Stimulated activated CD8-positive, alpha-beta memory T cell treated with anti-CD3 and anti-CD28 coated beads, Interleukin-12 subunit alpha, Interleukin-12 subunit beta, amount 100 ng/mL, for 1 hour (primary cell): Measurements from ENCODE around the gene CDC25B.

Experiments
- DNase-seq: peaks from one replicate; pipeline ENCODE4 v3.0.0-alpha.2; 2020; ENCODE audit warnings: low read depth

CDC25B gene

GRCh38 chr20:3804254-3804751 lies 8.2 kb downstream of the CDC25B start:
- no peak for DNase-seq

- DNase-seq, result no peak
Observed at GRCh38 chr20:3804781-3805180, 8.7 kb downstream of the CDC25B start.

GRCh38 chr20:3808544-3808943 lies 12.4 kb downstream of the CDC25B start:
- DNase-seq, result no peak

GRCh38 chr20:3811467-3812258 lies 15.6 kb downstream of the CDC25B start:
- peak; percentile 82 for DNase-seq

GRCh38 chr20:3812259-3812681 lies 16.2 kb downstream of the CDC25B start:
- DNase-seq, result no peak

GRCh38 chr20:3812975-3813847 lies 17.1 kb downstream of the CDC25B start:
- no peak for DNase-seq

- no peak for DNase-seq
Observed at GRCh38 chr20:3813848-3814581, 17.9 kb downstream of the CDC25B start.

- no peak for DNase-seq
Observed at GRCh38 chr20:3814928-3815495, 18.9 kb downstream of the CDC25B start.

GRCh38 chr20:3815703-3816315 lies 19.7 kb downstream of the CDC25B start:
- no peak for DNase-seq

- no peak for DNase-seq
Observed at GRCh38 chr20:3818155-3819151, 22.3 kb downstream of the CDC25B start.

GRCh38 chr20:3819411-3820047 lies 23.4 kb downstream of the CDC25B start:
- no peak for DNase-seq

GRCh38 chr20:3820048-3820900 lies 24.2 kb downstream of the CDC25B start, which contains the start of gene AP5S1:
AP5S1 (plus strand) TSS chr20:3820547; CDS start chr20:3822118, 1,571 bp downstream.
- peak; percentile 85 for DNase-seq

GRCh38 chr20:3820901-3821727 lies 25.0 kb downstream of the CDC25B start:
- DNase-seq, result no peak

GRCh38 chr20:3821996-3822395 lies 25.9 kb downstream of the CDC25B start:
- no peak for DNase-seq

- no peak for DNase-seq
Observed at GRCh38 chr20:3823881-3824280, 27.8 kb downstream of the CDC25B start.

GRCh38 chr20:3825526-3825925 lies 29.4 kb downstream of the CDC25B start:
- DNase-seq, result no peak

GRCh38 chr20:3826420-3826819 lies 30.3 kb downstream of the CDC25B start:
- no peak for DNase-seq

GRCh38 chr20:3828798-3829197 lies 32.7 kb downstream of the CDC25B start:
- no peak for DNase-seq
